Measurements from ENCODE around the gene DCTN2.

Gene DCTN2

GRCh38 chr12:57528831-57529555 is 18.0 kb downstream of the DCTN2 start:
- H3K4me1 ChIP-seq (ENCODE audit: insufficient read depth, poor library complexity, severe bottlenecking): peaks cover under 1% of the 10 kb centered on the region
- H3K27me3 ChIP-seq (ENCODE audit: insufficient read depth, poor library complexity, severe bottlenecking): no peaks in the 10 kb centered on the region
- H3K9me3 ChIP-seq (ENCODE audit: severe bottlenecking): no peaks in the 10 kb centered on the region
- ATAC-seq (ENCODE audit: low read depth) (no peak), DNase-seq (ENCODE audit: low spot score) (no peak)
- no peak for TF ChIP-seq CTCF (IDR thresholded peaks at IDR 0.05; ENCODE audit: poor library complexity, severe bottlenecking)
- H3K36me3 ChIP-seq (ENCODE audit: low read depth): peaks cover 89% of the 10 kb centered on the region
- H3K4me3 ChIP-seq (ENCODE audit: severe bottlenecking): no peak overlapping the region
- no peak overlapping the region for H3K27ac ChIP-seq (ENCODE audit: poor library complexity, severe bottlenecking)

- TF ChIP-seq CTCF (IDR thresholded peaks at IDR 0.05; ENCODE audit: poor library complexity, severe bottlenecking): no peak
- no peak overlapping the region for H3K4me3 ChIP-seq (ENCODE audit: severe bottlenecking)
- no peak overlapping the region for H3K27ac ChIP-seq (ENCODE audit: poor library complexity, severe bottlenecking)
- H3K9me3 ChIP-seq (ENCODE audit: severe bottlenecking): no peaks in the 10 kb centered on the region
- H3K27me3 ChIP-seq (ENCODE audit: insufficient read depth, poor library complexity, severe bottlenecking): no peaks in the 10 kb centered on the region
- DNase-seq (ENCODE audit: low spot score) (no peak), ATAC-seq (ENCODE audit: low read depth) (no peak)
- peaks cover 4% of the 10 kb centered on the region for H3K4me1 ChIP-seq (ENCODE audit: insufficient read depth, poor library complexity, severe bottlenecking)
- peaks cover 85% of the 10 kb centered on the region for H3K36me3 ChIP-seq (ENCODE audit: low read depth)
Measured at GRCh38 chr12:57528176-57528575, 18.8 kb downstream of the DCTN2 start.

- no peaks in the 10 kb centered on the region for H3K9me3 ChIP-seq (ENCODE audit: severe bottlenecking)
- DNase-seq (ENCODE audit: low spot score) (no peak), ATAC-seq (ENCODE audit: low read depth) (no peak)
- no peaks in the 10 kb centered on the region for H3K27me3 ChIP-seq (ENCODE audit: insufficient read depth, poor library complexity, severe bottlenecking)
- H3K36me3 ChIP-seq (ENCODE audit: low read depth): peaks cover 75% of the 10 kb centered on the region
- no peak overlapping the region for H3K4me3 ChIP-seq (ENCODE audit: severe bottlenecking)
- no peak overlapping the region for H3K27ac ChIP-seq (ENCODE audit: poor library complexity, severe bottlenecking)
- no peak for TF ChIP-seq CTCF (IDR thresholded peaks at IDR 0.05; ENCODE audit: poor library complexity, severe bottlenecking)
- H3K4me1 ChIP-seq (ENCODE audit: insufficient read depth, poor library complexity, severe bottlenecking): peaks cover 4% of the 10 kb centered on the region
Measured at GRCh38 chr12:57527184-57527583, 19.8 kb downstream of the DCTN2 start.

GRCh38 chr12:57526477-57527126 is 20.4 kb downstream of the DCTN2 start:
- ATAC-seq (ENCODE audit: low read depth) (no peak), DNase-seq (ENCODE audit: low spot score) (no peak)
- Histone ChIP-seq H3K27ac (ENCODE audit: poor library complexity, severe bottlenecking) (no peak overlapping the region), H3K27me3 (ENCODE audit: insufficient read depth, poor library complexity, severe bottlenecking) (no peaks in the 10 kb centered on the region), H3K4me3 (ENCODE audit: severe bottlenecking) (no peak overlapping the region), H3K4me1 (ENCODE audit: insufficient read depth, poor library complexity, severe bottlenecking) (peaks cover 9% of the 10 kb centered on the region), H3K9me3 (ENCODE audit: severe bottlenecking) (no peaks in the 10 kb centered on the region), H3K36me3 (ENCODE audit: low read depth) (peaks cover 69% of the 10 kb centered on the region)
- TF ChIP-seq CTCF (IDR thresholded peaks at IDR 0.05; ENCODE audit: poor library complexity, severe bottlenecking): no peak
